HepG2 (cell line): ENCODE measurements around the gene DPY19L1. TPM values are rescaled to one million over a fixed set of nuclear protein-coding genes. Genes with fewer than 3 reads are reported as not detected.

Experiments used
- ARNTL ChIP-seq: sonication (generic); formaldehyde crosslinking; IDR thresholded peaks from 2 replicates; pipeline ENCODE4 v1.4.0; 2020; ENCODE audit warnings: mild to moderate bottlenecking, missing genetic modification reagents
- FOSL2 ChIP-seq: sonication (generic); formaldehyde crosslinking; IDR thresholded peaks from 2 replicates; pipeline ENCODE4 v1.4.0; 2020; ENCODE audit warnings: missing genetic modification reagents
- GATAD1 ChIP-seq: IDR thresholded peaks from 2 replicates; pipeline ENCODE4 v1.6.1; 2016; ENCODE audit warnings: missing genetic modification reagents, missing compliant biosample characterization
- KLF6 ChIP-seq: IDR thresholded peaks from 2 replicates; pipeline ENCODE4 v1.8.0; 2016; ENCODE audit warnings: missing biosample characterization, missing genetic modification reagents
- KLF9 ChIP-seq: IDR thresholded peaks from 2 replicates; pipeline ENCODE4 v1.6.1; 2016; ENCODE audit warnings: low read depth
- NR2C2 ChIP-seq: sonication (generic); formaldehyde crosslinking; IDR thresholded peaks from 2 replicates; pipeline ENCODE4 v1.4.0; 2020; ENCODE audit warnings: missing genetic modification reagents, mild to moderate bottlenecking, moderate library complexity, borderline replicate concordance
- PHF20 ChIP-seq: sonication (generic); formaldehyde crosslinking; IDR thresholded peaks from 2 replicates; pipeline ENCODE4 v1.5.0; 2020; ENCODE audit warnings: mild to moderate bottlenecking, missing genetic modification reagents
- PITX1 ChIP-seq: sonication (generic); formaldehyde crosslinking; IDR thresholded peaks from 2 replicates; pipeline ENCODE4 v1.5.1; 2020; ENCODE audit warnings: mild to moderate bottlenecking, missing genetic modification reagents
- STAT5B ChIP-seq: sonication (generic); formaldehyde crosslinking; IDR thresholded peaks from 2 replicates; pipeline ENCODE4 v1.4.0; 2020; ENCODE audit warnings: missing genetic modification reagents
- ZBTB8A ChIP-seq: sonication (generic); formaldehyde crosslinking; IDR thresholded peaks from 2 replicates; pipeline ENCODE4 v1.4.0; 2020; ENCODE audit warnings: mild to moderate bottlenecking, low read depth, missing genetic modification reagents, borderline replicate concordance
- ZFP82 ChIP-seq: sonication (generic); formaldehyde crosslinking; IDR thresholded peaks from 2 replicates; pipeline ENCODE4 v1.5.1; 2020; ENCODE audit warnings: mild to moderate bottlenecking, missing genetic modification reagents, borderline replicate concordance
- ZNF274 ChIP-seq: sonication (generic); formaldehyde crosslinking; IDR thresholded peaks from 2 replicates; pipeline ENCODE4 v1.5.1; 2020; ENCODE audit warnings: mild to moderate bottlenecking, missing genetic modification reagents
- ZNF615 ChIP-seq: sonication (generic); formaldehyde crosslinking; IDR thresholded peaks from 2 replicates; pipeline ENCODE4 v1.5.0; 2020; ENCODE audit warnings: mild to moderate bottlenecking, missing genetic modification reagents, borderline replicate concordance
- ZNF7 ChIP-seq: IDR thresholded peaks from 2 replicates; pipeline ENCODE4 v1.6.1; 2016; ENCODE audit warnings: missing biosample characterization, missing genetic modification reagents
- polyA plus RNA-seq, 8 experiments: library from polyadenylated mRNA; depleted of rRNA in 3 of 8; stranded (reverse) in 7 of 8; unstranded in 1 of 8; fragments of >200 nt; fragmentation: Illumina TruSeq in 4 of 8; extraction: Trizol in 4 of 8; gene quantifications; 2 replicates each; pipeline versions ENCODE4 v1.2.1 to v1.2.3, GENCODE V29; 2011 to 2016; ENCODE audit warnings: low read depth in 4 of 8, missing spikeins in 1 of 8, mixed read lengths in 1 of 8; ENCODE audit not compliant: insufficient read depth in 1 of 8
- total RNA-seq, 5 experiments: library from RNA; depleted of rRNA; stranded (reverse); fragments of >200 nt; fragmentation: Illumina TruSeq; extraction: Trizol; gene quantifications; 2 replicates each; pipeline ENCODE4 v1.2.3, GENCODE V29; 2016; ENCODE audit warnings: low read depth in 1 of 5
- TF ChIP-seq, protein P1 (sequence below): sonication (generic); formaldehyde crosslinking; IDR thresholded peaks from 2 replicates; pipeline ENCODE4 v1.5.1; 2020; ENCODE audit warnings: mild to moderate bottlenecking, missing genetic modification reagents
- TF ChIP-seq, protein P2 (sequence below): sonication (generic); formaldehyde crosslinking; IDR thresholded peaks from 2 replicates; pipeline ENCODE4 v1.5.0; 2020; ENCODE audit warnings: missing genetic modification reagents
- TF ChIP-seq, protein P3 (sequence below): IDR thresholded peaks from 2 replicates; pipeline ENCODE4 v1.6.1; 2016; ENCODE audit warnings: low read depth, missing genetic modification reagents, missing compliant biosample characterization

Gene DPY19L1
- total and polyA plus RNA-seq, 2 of the 13 experiments (the other 11 are each of a cell fraction or from before 2014, with no cell fraction given), result 18.9 to 32.6 TPM

DNA sequence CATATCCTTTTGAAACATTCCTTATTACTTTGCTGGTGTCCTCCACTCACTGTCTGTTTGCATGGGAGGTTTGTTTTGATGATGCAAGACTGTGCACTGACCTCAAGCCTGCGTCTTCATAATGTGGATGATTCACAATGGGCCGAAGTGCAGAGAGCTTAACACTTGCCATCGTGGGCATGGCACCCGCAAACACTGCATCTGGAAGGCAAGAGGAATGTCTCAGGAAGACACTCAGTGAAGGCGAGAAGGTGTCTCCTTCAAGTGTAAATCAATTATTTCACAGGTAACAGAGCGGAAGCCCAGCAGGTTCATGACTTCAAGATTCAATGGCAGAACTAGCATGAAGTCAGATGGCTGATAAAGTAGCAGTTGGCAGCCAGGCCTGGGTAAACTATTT is 98.1 kb downstream of the DPY19L1 start (continued):
- TF ChIP-seq, protein P1, sequence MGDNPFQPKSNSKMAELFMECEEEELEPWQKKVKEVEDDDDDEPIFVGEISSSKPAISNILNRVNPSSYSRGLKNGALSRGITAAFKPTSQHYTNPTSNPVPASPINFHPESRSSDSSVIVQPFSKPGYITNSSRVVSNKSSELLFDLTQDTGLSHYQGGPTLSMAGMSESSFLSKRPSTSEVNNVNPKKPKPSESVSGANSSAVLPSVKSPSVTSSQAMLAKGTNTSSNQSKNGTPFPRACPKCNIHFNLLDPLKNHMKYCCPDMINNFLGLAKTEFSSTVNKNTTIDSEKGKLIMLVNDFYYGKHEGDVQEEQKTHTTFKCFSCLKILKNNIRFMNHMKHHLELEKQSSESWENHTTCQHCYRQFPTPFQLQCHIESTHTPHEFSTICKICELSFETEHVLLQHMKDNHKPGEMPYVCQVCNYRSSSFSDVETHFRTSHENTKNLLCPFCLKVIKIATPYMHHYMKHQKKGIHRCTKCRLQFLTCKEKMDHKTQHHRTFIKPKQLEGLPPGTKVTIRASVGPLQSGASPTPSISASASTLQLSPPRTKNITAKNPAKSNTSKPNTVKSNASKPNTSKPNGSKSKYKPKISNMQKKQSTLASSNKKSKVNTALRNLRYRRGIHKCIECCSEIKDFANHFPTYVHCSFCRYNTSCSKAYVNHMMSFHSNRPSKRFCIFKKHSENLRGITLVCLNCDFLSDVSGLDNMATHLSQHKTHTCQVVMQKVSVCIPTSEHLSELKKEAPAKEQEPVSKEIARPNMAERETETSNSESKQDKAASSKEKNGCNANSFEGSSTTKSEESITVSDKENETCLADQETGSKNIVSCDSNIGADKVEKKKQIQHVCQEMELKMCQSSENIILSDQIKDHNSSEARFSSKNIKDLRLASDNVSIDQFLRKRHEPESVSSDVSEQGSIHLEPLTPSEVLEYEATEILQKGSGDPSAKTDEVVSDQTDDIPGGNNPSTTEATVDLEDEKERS (CRISPR knock-in tag), result no peak
- TF ChIP-seq PHF20 (CRISPR knock-in tag) (no peak), PITX1 (CRISPR knock-in tag) (peak; percentile 75), ZNF274 (CRISPR knock-in tag) (no peak), KLF6 (CRISPR knock-in tag) (no peak), STAT5B (no peak), ZNF615 (CRISPR knock-in tag) (no peak), ZFP82 (CRISPR knock-in tag) (no peak), ARNTL (CRISPR knock-in tag) (no peak), NR2C2 (CRISPR knock-in tag) (peak; percentile 37; the same call in 1 of the 2 replicates), GATAD1 (CRISPR knock-in tag) (peak; percentile 55), KLF9 (CRISPR knock-in tag) (no peak), ZBTB8A (no peak), ZNF7 (no peak), FOSL2 (CRISPR knock-in tag) (peak; percentile 97)
- TF ChIP-seq, protein P2, sequence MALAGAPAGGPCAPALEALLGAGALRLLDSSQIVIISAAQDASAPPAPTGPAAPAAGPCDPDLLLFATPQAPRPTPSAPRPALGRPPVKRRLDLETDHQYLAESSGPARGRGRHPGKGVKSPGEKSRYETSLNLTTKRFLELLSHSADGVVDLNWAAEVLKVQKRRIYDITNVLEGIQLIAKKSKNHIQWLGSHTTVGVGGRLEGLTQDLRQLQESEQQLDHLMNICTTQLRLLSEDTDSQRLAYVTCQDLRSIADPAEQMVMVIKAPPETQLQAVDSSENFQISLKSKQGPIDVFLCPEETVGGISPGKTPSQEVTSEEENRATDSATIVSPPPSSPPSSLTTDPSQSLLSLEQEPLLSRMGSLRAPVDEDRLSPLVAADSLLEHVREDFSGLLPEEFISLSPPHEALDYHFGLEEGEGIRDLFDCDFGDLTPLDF, result no peak
- TF ChIP-seq, protein P3, sequence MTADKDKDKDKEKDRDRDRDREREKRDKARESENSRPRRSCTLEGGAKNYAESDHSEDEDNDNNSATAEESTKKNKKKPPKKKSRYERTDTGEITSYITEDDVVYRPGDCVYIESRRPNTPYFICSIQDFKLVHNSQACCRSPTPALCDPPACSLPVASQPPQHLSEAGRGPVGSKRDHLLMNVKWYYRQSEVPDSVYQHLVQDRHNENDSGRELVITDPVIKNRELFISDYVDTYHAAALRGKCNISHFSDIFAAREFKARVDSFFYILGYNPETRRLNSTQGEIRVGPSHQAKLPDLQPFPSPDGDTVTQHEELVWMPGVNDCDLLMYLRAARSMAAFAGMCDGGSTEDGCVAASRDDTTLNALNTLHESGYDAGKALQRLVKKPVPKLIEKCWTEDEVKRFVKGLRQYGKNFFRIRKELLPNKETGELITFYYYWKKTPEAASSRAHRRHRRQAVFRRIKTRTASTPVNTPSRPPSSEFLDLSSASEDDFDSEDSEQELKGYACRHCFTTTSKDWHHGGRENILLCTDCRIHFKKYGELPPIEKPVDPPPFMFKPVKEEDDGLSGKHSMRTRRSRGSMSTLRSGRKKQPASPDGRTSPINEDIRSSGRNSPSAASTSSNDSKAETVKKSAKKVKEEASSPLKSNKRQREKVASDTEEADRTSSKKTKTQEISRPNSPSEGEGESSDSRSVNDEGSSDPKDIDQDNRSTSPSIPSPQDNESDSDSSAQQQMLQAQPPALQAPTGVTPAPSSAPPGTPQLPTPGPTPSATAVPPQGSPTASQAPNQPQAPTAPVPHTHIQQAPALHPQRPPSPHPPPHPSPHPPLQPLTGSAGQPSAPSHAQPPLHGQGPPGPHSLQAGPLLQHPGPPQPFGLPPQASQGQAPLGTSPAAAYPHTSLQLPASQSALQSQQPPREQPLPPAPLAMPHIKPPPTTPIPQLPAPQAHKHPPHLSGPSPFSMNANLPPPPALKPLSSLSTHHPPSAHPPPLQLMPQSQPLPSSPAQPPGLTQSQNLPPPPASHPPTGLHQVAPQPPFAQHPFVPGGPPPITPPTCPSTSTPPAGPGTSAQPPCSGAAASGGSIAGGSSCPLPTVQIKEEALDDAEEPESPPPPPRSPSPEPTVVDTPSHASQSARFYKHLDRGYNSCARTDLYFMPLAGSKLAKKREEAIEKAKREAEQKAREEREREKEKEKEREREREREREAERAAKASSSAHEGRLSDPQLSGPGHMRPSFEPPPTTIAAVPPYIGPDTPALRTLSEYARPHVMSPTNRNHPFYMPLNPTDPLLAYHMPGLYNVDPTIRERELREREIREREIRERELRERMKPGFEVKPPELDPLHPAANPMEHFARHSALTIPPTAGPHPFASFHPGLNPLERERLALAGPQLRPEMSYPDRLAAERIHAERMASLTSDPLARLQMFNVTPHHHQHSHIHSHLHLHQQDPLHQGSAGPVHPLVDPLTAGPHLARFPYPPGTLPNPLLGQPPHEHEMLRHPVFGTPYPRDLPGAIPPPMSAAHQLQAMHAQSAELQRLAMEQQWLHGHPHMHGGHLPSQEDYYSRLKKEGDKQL (CRISPR knock-in tag), result no peak
